Astrocyte (in vitro differentiated cells and primary cell): ENCODE data around the gene STK39. TPM values are rescaled to one million over a fixed set of nuclear protein-coding genes. Genes with fewer than 3 reads are reported as not detected.

Source experiments
- DNase-seq: peaks from one replicate; pipeline ENCODE4 v3.0.0-alpha.2; 2010; ENCODE audit warnings: low read depth
- FAIRE-seq: peaks from 2 replicates; lab custom pipeline; 2011; peaks lifted over from hg19 to GRCh38; lab: Jason Lieb, UNC
- H2AFZ ChIP-seq: 2 replicates; pipeline ENCODE4 v1.6.0; 2012; ENCODE audit warnings: low read depth, low read length, inconsistent platforms
- H3K27ac ChIP-seq: 2 replicates; pipeline ENCODE4 v1.5.1; 2011; ENCODE audit warnings: low read depth, low read length, inconsistent platforms
- H3K27me3 ChIP-seq: 2 replicates; pipeline ENCODE4 v1.6.0; 2011; ENCODE audit warnings: low read length, inconsistent platforms; ENCODE audit not compliant: insufficient read depth
- H3K36me3 ChIP-seq: 2 replicates; pipeline ENCODE4 v1.5.1; 2011; ENCODE audit warnings: low read length, inconsistent platforms; ENCODE audit not compliant: insufficient read depth
- H3K4me1 ChIP-seq: 2 replicates; pipeline ENCODE4 v1.5.1; 2011; ENCODE audit warnings: low read length, inconsistent platforms; ENCODE audit not compliant: insufficient read depth
- H3K4me2 ChIP-seq: 2 replicates; pipeline ENCODE4 v1.6.0; 2012; ENCODE audit warnings: low read length, inconsistent platforms
- H3K4me3 ChIP-seq: 2 replicates; pipeline ENCODE4 v1.5.1; 2011; ENCODE audit warnings: low read depth, mild to moderate bottlenecking, low read length, inconsistent platforms; ENCODE audit not compliant: insufficient read depth
- H3K79me2 ChIP-seq: 2 replicates; pipeline ENCODE4 v1.6.0; 2012; ENCODE audit warnings: mild to moderate bottlenecking, low read length, inconsistent platforms; ENCODE audit not compliant: insufficient read depth
- H3K9ac ChIP-seq: 2 replicates; pipeline ENCODE4 v1.6.0; 2012; ENCODE audit warnings: mild to moderate bottlenecking, low read length, inconsistent platforms
- H3K9me3 ChIP-seq: 2 replicates; pipeline ENCODE4 v1.5.1; 2012; ENCODE audit warnings: low read depth, mild to moderate bottlenecking, low read length, inconsistent platforms; ENCODE audit not compliant: insufficient read depth
- H4K20me1 ChIP-seq: 2 replicates; pipeline ENCODE4 v1.6.0; 2012; ENCODE audit warnings: low read length, inconsistent platforms; ENCODE audit not compliant: insufficient read depth
- H3K27ac Mint-ChIP-seq: one replicate; pipeline ENCODE4 v1.8.0; 2021; ENCODE audit warnings: mild to moderate bottlenecking, mixed read lengths; ENCODE audit not compliant: unreplicated experiment
- H3K27me3 Mint-ChIP-seq: one replicate; pipeline ENCODE4 v1.8.0; 2021; ENCODE audit warnings: low read depth, mixed read lengths; ENCODE audit not compliant: unreplicated experiment
- H3K36me3 Mint-ChIP-seq: one replicate; pipeline ENCODE4 v1.8.0; 2021; ENCODE audit warnings: low read depth, mixed read lengths; ENCODE audit not compliant: unreplicated experiment
- H3K4me1 Mint-ChIP-seq: one replicate; pipeline ENCODE4 v1.8.0; 2021; ENCODE audit warnings: low read depth, mixed read lengths; ENCODE audit not compliant: unreplicated experiment
- H3K4me3 Mint-ChIP-seq: one replicate; pipeline ENCODE4 v1.8.0; 2021; ENCODE audit warnings: mild to moderate bottlenecking, moderate library complexity, mixed read lengths; ENCODE audit not compliant: unreplicated experiment
- H3K9me3 Mint-ChIP-seq: one replicate; pipeline ENCODE4 v1.8.0; 2021; ENCODE audit warnings: mild to moderate bottlenecking, mixed read lengths; ENCODE audit not compliant: unreplicated experiment
- CTCF ChIP-seq: IDR thresholded peaks from 2 replicates; pipeline ENCODE4 v1.5.1; 2011; ENCODE audit warnings: low read depth, mild to moderate bottlenecking, inconsistent platforms, low read length, moderate library complexity; ENCODE audit not compliant: insufficient read depth
- EZH2 ChIP-seq: IDR thresholded peaks from 2 replicates; pipeline ENCODE4 v1.6.1; 2012; ENCODE audit warnings: mild to moderate bottlenecking, low read length, inconsistent platforms; ENCODE audit not compliant: insufficient read depth
- total RNA-seq: library from RNA; stranded (reverse); gene quantifications from 2 replicates; pipeline ENCODE4 v1.2.1, GENCODE V29; 2021

Gene STK39
- total RNA-seq, 1 donor from 2014 or later: 23.4 TPM

- H3K4me3 ChIP-seq: no peak overlapping the region
- no peaks in the 10 kb centered on the region for H3K79me2 ChIP-seq
- Mint-ChIP-seq H3K27ac (no peak overlapping the region), H3K36me3 (peaks cover 7% of the 10 kb centered on the region), H3K4me3 (no peak overlapping the region), H3K9me3 (no peaks in the 10 kb centered on the region), H3K4me1 (peaks cover 5% of the 10 kb centered on the region), H3K27me3 (no peaks in the 10 kb centered on the region)
- peaks cover 4% of the 10 kb centered on the region for H4K20me1 ChIP-seq
- no peaks in the 10 kb centered on the region for H3K27me3 ChIP-seq
- no peak overlapping the region for H3K9ac ChIP-seq
- H2AFZ ChIP-seq: no peak overlapping the region
- no peak for DNase-seq
- H3K4me1 ChIP-seq: peaks cover 11% of the 10 kb centered on the region
- H3K4me2 ChIP-seq: no peak overlapping the region
- no peak overlapping the region for H3K27ac ChIP-seq
- FAIRE-seq: no peak
- H3K36me3 ChIP-seq: peaks cover 3% of the 10 kb centered on the region
- no peaks in the 10 kb centered on the region for H3K9me3 ChIP-seq
- TF ChIP-seq EZH2 (no peak), CTCF (no peak)
Measured at GRCh38 chr2:168158586-168158985, 88.8 kb downstream of the STK39 start.

- Histone ChIP-seq H3K9me3 (no peaks in the 10 kb centered on the region), H3K27ac (no peak overlapping the region), H3K79me2 (no peaks in the 10 kb centered on the region), H3K4me3 (no peak overlapping the region), H3K36me3 (peaks cover 3% of the 10 kb centered on the region), H2AFZ (no peak overlapping the region), H3K4me2 (no peak overlapping the region), H3K9ac (no peak overlapping the region), H4K20me1 (peaks cover 4% of the 10 kb centered on the region), H3K27me3 (no peaks in the 10 kb centered on the region), H3K4me1 (peaks cover 11% of the 10 kb centered on the region)
- no peak for TF ChIP-seq EZH2
- no peak for TF ChIP-seq CTCF
- Mint-ChIP-seq H3K4me1 (peaks cover 5% of the 10 kb centered on the region), H3K36me3 (peaks cover 5% of the 10 kb centered on the region), H3K4me3 (no peak overlapping the region), H3K27me3 (no peaks in the 10 kb centered on the region), H3K27ac (no peak overlapping the region), H3K9me3 (no peaks in the 10 kb centered on the region)
- FAIRE-seq (no peak), DNase-seq (peak; percentile 35)
Measured at GRCh38 chr2:168157926-168158325, 89.5 kb downstream of the STK39 start.

- Mint-ChIP-seq H3K4me1 (peaks cover 5% of the 10 kb centered on the region), H3K36me3 (peaks cover 10% of the 10 kb centered on the region), H3K9me3 (no peaks in the 10 kb centered on the region), H3K4me3 (no peak overlapping the region), H3K27ac (no peak overlapping the region), H3K27me3 (no peaks in the 10 kb centered on the region)
- FAIRE-seq (no peak), DNase-seq (no peak)
- peaks cover 11% of the 10 kb centered on the region for H3K4me1 ChIP-seq
- no peak for TF ChIP-seq EZH2
- no peak for TF ChIP-seq CTCF
- no peaks in the 10 kb centered on the region for H3K9me3 ChIP-seq
- peaks cover 4% of the 10 kb centered on the region for H4K20me1 ChIP-seq
- H3K4me2 ChIP-seq: peak overlapping the region; percentile 40
- H3K9ac ChIP-seq: no peak overlapping the region
- no peak overlapping the region for H3K27ac ChIP-seq
- H3K36me3 ChIP-seq: peaks cover 7% of the 10 kb centered on the region
- H2AFZ ChIP-seq: no peak overlapping the region
- no peaks in the 10 kb centered on the region for H3K27me3 ChIP-seq
- no peaks in the 10 kb centered on the region for H3K79me2 ChIP-seq
- no peak overlapping the region for H3K4me3 ChIP-seq
Measured at GRCh38 chr2:168157070-168157469, 90.3 kb downstream of the STK39 start.
